Heart left ventricle (tissue), 13 donors: Measurements from ENCODE around the gene ITIH5.

Source experiments
- POLR2A ChIP-seq, 2 donors: fragments of 450-650 bp; IDR thresholded peaks; one replicate each; pipeline ENCODE4 v1.6.1; 2017; ENCODE audit warnings: antibody characterized with exemption in 2 of 2, mild to moderate bottlenecking in 2 of 2, moderate library complexity in 2 of 2
- TF ChIP-seq, protein P1 (sequence below), 12 donors: fragments of 200-600 bp; sonication (generic) in 4 of 12; IDR thresholded peaks; one replicate each; pipeline versions ENCODE4 v1.5.0 to v1.8.0; 2018 to 2022; ENCODE audit warnings: antibody characterized with exemption in 12 of 12, mild to moderate bottlenecking in 5 of 12
- donor health status: ischemic (EF 13 %, LVEDD 7.1; RV severe dilation, severe dysfunction).
- donor health status: DM: no; HTN: yes; CAD: no.
- donor health status: DM: no; HTN: no; CAD: no.
- donor health status: ischemic (EF 25% LVEDD 6.9; RV normal size, moderate dysfunction).
- donor health status: ischemic (EF 25% LVEDD 5.7; RV mildly dilated, moderate dysfunction).
- donor health status: ischemic (EF 35%, LVEDD 5.7; RV mildly dilated, moderate dysfunction).
- donor health status: nonischemic (EF 11% LVEDD 7.7; RV severe dilation, severe dysfunction).
- donor health status: DM: yes; HTN: yes; CAD: no.
- donor health status: PGD.
- donor health status: ischemic (EF 29% LVEDD 5.4; RV normal size, mild dysfunction).
- donor health status: nonischemic (EF 23%, LVEDD 6.1; RV moderate dilation, normal function).

DNA sequence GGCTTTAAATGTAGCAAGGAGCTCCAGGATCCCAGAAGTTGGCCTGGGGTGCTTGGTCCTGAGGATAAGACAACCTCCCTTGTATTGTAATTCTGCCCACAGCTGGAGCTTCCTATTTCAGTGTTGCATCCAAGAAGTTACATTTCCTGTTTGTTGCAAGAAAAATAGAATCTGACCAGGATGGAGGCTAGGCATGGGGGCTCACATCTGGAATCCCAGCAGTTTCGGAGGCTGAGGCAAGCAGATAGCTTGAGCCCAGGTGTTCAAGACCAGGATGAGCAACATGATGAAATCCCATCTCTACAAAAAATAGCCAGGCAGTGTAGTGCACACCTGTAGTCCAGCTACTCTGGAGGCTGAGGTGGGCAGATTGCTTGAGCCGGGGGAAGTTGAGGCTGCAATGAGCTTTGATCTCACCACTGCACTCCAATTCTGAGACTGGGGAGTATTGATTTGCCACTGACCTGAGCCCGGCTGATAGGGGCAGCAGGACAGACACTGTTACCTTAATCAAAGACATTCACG lies 35.6 kb upstream of the ITIH5 start:
- TF ChIP-seq, protein P1, sequence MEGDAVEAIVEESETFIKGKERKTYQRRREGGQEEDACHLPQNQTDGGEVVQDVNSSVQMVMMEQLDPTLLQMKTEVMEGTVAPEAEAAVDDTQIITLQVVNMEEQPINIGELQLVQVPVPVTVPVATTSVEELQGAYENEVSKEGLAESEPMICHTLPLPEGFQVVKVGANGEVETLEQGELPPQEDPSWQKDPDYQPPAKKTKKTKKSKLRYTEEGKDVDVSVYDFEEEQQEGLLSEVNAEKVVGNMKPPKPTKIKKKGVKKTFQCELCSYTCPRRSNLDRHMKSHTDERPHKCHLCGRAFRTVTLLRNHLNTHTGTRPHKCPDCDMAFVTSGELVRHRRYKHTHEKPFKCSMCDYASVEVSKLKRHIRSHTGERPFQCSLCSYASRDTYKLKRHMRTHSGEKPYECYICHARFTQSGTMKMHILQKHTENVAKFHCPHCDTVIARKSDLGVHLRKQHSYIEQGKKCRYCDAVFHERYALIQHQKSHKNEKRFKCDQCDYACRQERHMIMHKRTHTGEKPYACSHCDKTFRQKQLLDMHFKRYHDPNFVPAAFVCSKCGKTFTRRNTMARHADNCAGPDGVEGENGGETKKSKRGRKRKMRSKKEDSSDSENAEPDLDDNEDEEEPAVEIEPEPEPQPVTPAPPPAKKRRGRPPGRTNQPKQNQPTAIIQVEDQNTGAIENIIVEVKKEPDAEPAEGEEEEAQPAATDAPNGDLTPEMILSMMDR (IDR thresholded peaks at IDR 0.05), result no peak
- no peak for TF ChIP-seq POLR2A (IDR thresholded peaks at IDR 0.05)
